Astrocyte (in vitro differentiated cells and primary cell): ENCODE measurements around the gene CDK15. TPM values are rescaled to one million over a fixed set of nuclear protein-coding genes. Genes with fewer than 3 reads are reported as not detected.

Experiments
- DNase-seq: peaks from one replicate; pipeline ENCODE4 v3.0.0-alpha.2; 2010; ENCODE audit warnings: low read depth
- FAIRE-seq: peaks from 2 replicates; lab custom pipeline; 2011; peaks lifted over from hg19 to GRCh38; lab: Jason Lieb, UNC
- H2AFZ ChIP-seq: 2 replicates; pipeline ENCODE4 v1.6.0; 2012; ENCODE audit warnings: low read depth, low read length, inconsistent platforms
- H3K27ac ChIP-seq: 2 replicates; pipeline ENCODE4 v1.5.1; 2011; ENCODE audit warnings: low read depth, low read length, inconsistent platforms
- H3K27me3 ChIP-seq: 2 replicates; pipeline ENCODE4 v1.6.0; 2011; ENCODE audit warnings: low read length, inconsistent platforms; ENCODE audit not compliant: insufficient read depth
- H3K36me3 ChIP-seq: 2 replicates; pipeline ENCODE4 v1.5.1; 2011; ENCODE audit warnings: low read length, inconsistent platforms; ENCODE audit not compliant: insufficient read depth
- H3K4me1 ChIP-seq: 2 replicates; pipeline ENCODE4 v1.5.1; 2011; ENCODE audit warnings: low read length, inconsistent platforms; ENCODE audit not compliant: insufficient read depth
- H3K4me2 ChIP-seq: 2 replicates; pipeline ENCODE4 v1.6.0; 2012; ENCODE audit warnings: low read length, inconsistent platforms
- H3K4me3 ChIP-seq: 2 replicates; pipeline ENCODE4 v1.5.1; 2011; ENCODE audit warnings: low read depth, mild to moderate bottlenecking, low read length, inconsistent platforms; ENCODE audit not compliant: insufficient read depth
- H3K79me2 ChIP-seq: 2 replicates; pipeline ENCODE4 v1.6.0; 2012; ENCODE audit warnings: mild to moderate bottlenecking, low read length, inconsistent platforms; ENCODE audit not compliant: insufficient read depth
- H3K9ac ChIP-seq: 2 replicates; pipeline ENCODE4 v1.6.0; 2012; ENCODE audit warnings: mild to moderate bottlenecking, low read length, inconsistent platforms
- H3K9me3 ChIP-seq: 2 replicates; pipeline ENCODE4 v1.5.1; 2012; ENCODE audit warnings: low read depth, mild to moderate bottlenecking, low read length, inconsistent platforms; ENCODE audit not compliant: insufficient read depth
- H4K20me1 ChIP-seq: 2 replicates; pipeline ENCODE4 v1.6.0; 2012; ENCODE audit warnings: low read length, inconsistent platforms; ENCODE audit not compliant: insufficient read depth
- H3K27ac Mint-ChIP-seq: one replicate; pipeline ENCODE4 v1.8.0; 2021; ENCODE audit warnings: mild to moderate bottlenecking, mixed read lengths; ENCODE audit not compliant: unreplicated experiment
- H3K27me3 Mint-ChIP-seq: one replicate; pipeline ENCODE4 v1.8.0; 2021; ENCODE audit warnings: low read depth, mixed read lengths; ENCODE audit not compliant: unreplicated experiment
- H3K36me3 Mint-ChIP-seq: one replicate; pipeline ENCODE4 v1.8.0; 2021; ENCODE audit warnings: low read depth, mixed read lengths; ENCODE audit not compliant: unreplicated experiment
- H3K4me1 Mint-ChIP-seq: one replicate; pipeline ENCODE4 v1.8.0; 2021; ENCODE audit warnings: low read depth, mixed read lengths; ENCODE audit not compliant: unreplicated experiment
- H3K4me3 Mint-ChIP-seq: one replicate; pipeline ENCODE4 v1.8.0; 2021; ENCODE audit warnings: mild to moderate bottlenecking, moderate library complexity, mixed read lengths; ENCODE audit not compliant: unreplicated experiment
- H3K9me3 Mint-ChIP-seq: one replicate; pipeline ENCODE4 v1.8.0; 2021; ENCODE audit warnings: mild to moderate bottlenecking, mixed read lengths; ENCODE audit not compliant: unreplicated experiment
- CTCF ChIP-seq: IDR thresholded peaks from 2 replicates; pipeline ENCODE4 v1.5.1; 2011; ENCODE audit warnings: low read depth, mild to moderate bottlenecking, inconsistent platforms, low read length, moderate library complexity; ENCODE audit not compliant: insufficient read depth
- EZH2 ChIP-seq: IDR thresholded peaks from 2 replicates; pipeline ENCODE4 v1.6.1; 2012; ENCODE audit warnings: mild to moderate bottlenecking, low read length, inconsistent platforms; ENCODE audit not compliant: insufficient read depth
- total RNA-seq: library from RNA; stranded (reverse); gene quantifications from 2 replicates; pipeline ENCODE4 v1.2.1, GENCODE V29; 2021

CDK15 gene
- total RNA-seq, 1 donor from 2014 or later: 6.6 TPM

GRCh38 chr2:201765799-201766198 is 40.5 kb upstream of the CDK15 start:
- Histone ChIP-seq H3K27ac (no peak overlapping the region), H3K4me3 (no peak overlapping the region), H3K36me3 (peaks cover 14% of the 10 kb centered on the region), H3K79me2 (peaks cover 21% of the 10 kb centered on the region), H3K9ac (no peak overlapping the region), H3K9me3 (no peaks in the 10 kb centered on the region), H3K4me2 (no peak overlapping the region), H2AFZ (no peak overlapping the region), H3K27me3 (no peaks in the 10 kb centered on the region), H3K4me1 (peaks cover 3% of the 10 kb centered on the region), H4K20me1 (peaks cover 9% of the 10 kb centered on the region)
- H3K27ac Mint-ChIP-seq: no peak overlapping the region
- peaks cover 17% of the 10 kb centered on the region for H3K36me3 Mint-ChIP-seq
- DNase-seq (no peak), FAIRE-seq (no peak)
- H3K4me3 Mint-ChIP-seq: no peak overlapping the region
- no peaks in the 10 kb centered on the region for H3K9me3 Mint-ChIP-seq
- H3K27me3 Mint-ChIP-seq: no peaks in the 10 kb centered on the region
- peaks cover 6% of the 10 kb centered on the region for H3K4me1 Mint-ChIP-seq
- TF ChIP-seq EZH2 (no peak), CTCF (no peak)

- Mint-ChIP-seq H3K36me3 (peaks cover 6% of the 10 kb centered on the region), H3K4me3 (no peak overlapping the region), H3K9me3 (no peaks in the 10 kb centered on the region), H3K27me3 (no peaks in the 10 kb centered on the region), H3K4me1 (peaks cover 8% of the 10 kb centered on the region), H3K27ac (no peak overlapping the region)
- Histone ChIP-seq H3K79me2 (peaks cover 48% of the 10 kb centered on the region), H4K20me1 (peaks cover 28% of the 10 kb centered on the region), H3K36me3 (no peaks in the 10 kb centered on the region), H3K27ac (no peak overlapping the region), H3K4me2 (peak overlapping the region; percentile 15), H3K4me1 (peaks cover 3% of the 10 kb centered on the region), H3K27me3 (no peaks in the 10 kb centered on the region), H2AFZ (no peak overlapping the region), H3K9me3 (no peaks in the 10 kb centered on the region), H3K9ac (no peak overlapping the region), H3K4me3 (no peak overlapping the region)
- no peak for FAIRE-seq
- TF ChIP-seq CTCF (no peak), EZH2 (no peak)
- DNase-seq: peak; percentile 67
Observed at GRCh38 chr2:201768918-201769317, 37.4 kb upstream of the CDK15 start.

- H3K4me1 Mint-ChIP-seq: peaks cover 13% of the 10 kb centered on the region
- Histone ChIP-seq H3K27ac (no peak overlapping the region), H3K79me2 (peaks cover 57% of the 10 kb centered on the region), H3K9me3 (no peaks in the 10 kb centered on the region), H3K4me2 (no peak overlapping the region), H3K27me3 (no peaks in the 10 kb centered on the region), H3K4me3 (no peak overlapping the region), H4K20me1 (peaks cover 37% of the 10 kb centered on the region), H3K36me3 (no peaks in the 10 kb centered on the region), H3K4me1 (peaks cover 7% of the 10 kb centered on the region), H3K9ac (no peak overlapping the region), H2AFZ (no peak overlapping the region)
- H3K27me3 Mint-ChIP-seq: no peaks in the 10 kb centered on the region
- no peak for DNase-seq
- no peaks in the 10 kb centered on the region for H3K9me3 Mint-ChIP-seq
- peak; percentile 9 for FAIRE-seq
- H3K36me3 Mint-ChIP-seq: peaks cover 8% of the 10 kb centered on the region
- no peak overlapping the region for H3K27ac Mint-ChIP-seq
- TF ChIP-seq EZH2: no peak
- no peak for TF ChIP-seq CTCF
- H3K4me3 Mint-ChIP-seq: no peak overlapping the region
Observed at GRCh38 chr2:201769666-201770373, 36.5 kb upstream of the CDK15 start.
